Right atrium auricular region (tissue), 2 donors: ENCODE results near the gene NINL. TPM values are rescaled to one million over a fixed set of nuclear protein-coding genes. Genes with fewer than 3 reads are reported as not detected.
A peak's percentile ranks its signal among the peaks of the same experiment; 100 is the strongest.
"Not testable (repeated sequence)": the region's sequence is repeated elsewhere in the genome, so short reads cannot be mapped to it uniquely, and the experiment has no call there.

Experiments
- DNase-seq: peaks from one replicate; pipeline ENCODE4 v3.0.0-alpha.2; 2019; ENCODE audit warnings: low spot score
- H3K27ac ChIP-seq, 2 donors: fragments of 200-600 bp; sonication (generic); 1 replicate in 1 of 2; 2 replicates in 1 of 2; pipeline ENCODE4 v1.5.1; 2016 to 2019
- H3K27me3 ChIP-seq, 2 donors: fragments of 200-600 bp; sonication (generic); one replicate each; pipeline versions ENCODE4 v1.5.1 to v1.6.0; 2017 to 2019
- H3K36me3 ChIP-seq: fragments of 200-600 bp; sonication (generic); one replicate; pipeline ENCODE4 v1.5.1; 2016
- H3K4me1 ChIP-seq, 2 donors: fragments of 200-600 bp; sonication (generic); one replicate each; pipeline versions ENCODE4 v1.5.1 to v1.6.0; 2017 to 2019
- H3K4me3 ChIP-seq, 2 donors: fragments of 200-600 bp; sonication (generic); 1 replicate in 1 of 2; 2 replicates in 1 of 2; pipeline ENCODE4 v1.5.1; 2017 to 2019; ENCODE audit warnings: mild to moderate bottlenecking in 1 of 2, moderate library complexity in 1 of 2
- H3K9me3 ChIP-seq, 2 donors: fragments of 200-600 bp; sonication (generic); one replicate each; pipeline ENCODE4 v1.5.1; 2019
- CTCF ChIP-seq, 2 donors: fragments of 200-600 bp; sonication (generic); IDR thresholded peaks; one replicate each; pipeline ENCODE4 v1.5.1; 2019; ENCODE audit warnings: antibody characterized with exemption in 2 of 2
- total RNA-seq, 2 donors: library from RNA; depleted of rRNA; stranded (reverse); fragments of >200 nt; gene quantifications; one replicate each; pipeline ENCODE4 v1.1.0, GENCODE V29; 2016

The NINL gene
- total RNA-seq, 2 donors from 2014 or later, result 3.7 to 4.8 TPM

GRCh38 chr20:25477014-25477882 lies 108.1 kb downstream of the NINL start:
- H3K27me3 ChIP-seq, result no peaks in the 10 kb centered on the region
- no peak overlapping the region for H3K27ac ChIP-seq
- H3K36me3 ChIP-seq, result peaks cover 3% of the 10 kb centered on the region
- peaks cover 0 to 9% of the 10 kb centered on the region in 2 donors for H3K4me1 ChIP-seq
- H3K4me3 ChIP-seq, result no peak overlapping the region
- TF ChIP-seq CTCF (IDR thresholded peaks at IDR 0.05), result no peak
- H3K9me3 ChIP-seq, result no peaks in the 10 kb centered on the region
- DNase-seq, result no peak

- Histone ChIP-seq H3K36me3 (no peaks in the 10 kb centered on the region), H3K4me3 (no peak overlapping the region), H3K9me3 (no peaks in the 10 kb centered on the region), H3K27me3 (no peaks in the 10 kb centered on the region), H3K27ac (no peak overlapping the region), H3K4me1 (peaks cover 0 to 9% of the 10 kb centered on the region in 2 donors)
- TF ChIP-seq CTCF (IDR thresholded peaks at IDR 0.05), result no peak
- no peak for DNase-seq
Measured at GRCh38 chr20:25476106-25477013, 109.0 kb downstream of the NINL start.

- H3K27ac ChIP-seq, H3K36me3 ChIP-seq, H3K4me1 ChIP-seq, H3K9me3 ChIP-seq, DNase-seq, H3K27me3 ChIP-seq, H3K4me3 ChIP-seq: not testable (repeated sequence)
Measured at GRCh38 chr20:25473297-25473696, 112.0 kb downstream of the NINL start.

- no peak for TF ChIP-seq CTCF (IDR thresholded peaks at IDR 0.05)
- DNase-seq, result no peak
- H3K27me3 ChIP-seq, result no peaks in the 10 kb centered on the region
- H3K27ac ChIP-seq, result no peak overlapping the region
- no peaks in the 10 kb centered on the region for H3K4me1 ChIP-seq
- H3K4me3 ChIP-seq, result no peak overlapping the region
- no peaks in the 10 kb centered on the region for H3K9me3 ChIP-seq
- peaks cover 6% of the 10 kb centered on the region for H3K36me3 ChIP-seq
Measured at GRCh38 chr20:25471020-25471419, 114.3 kb downstream of the NINL start.

- Histone ChIP-seq H3K4me1 (peaks cover 0 to 4% of the 10 kb centered on the region in 2 donors), H3K9me3 (no peaks in the 10 kb centered on the region), H3K27ac (no peak overlapping the region), H3K36me3 (peaks cover 6% of the 10 kb centered on the region), H3K27me3 (no peaks in the 10 kb centered on the region), H3K4me3 (no peak overlapping the region)
- DNase-seq, result no peak
- TF ChIP-seq CTCF (IDR thresholded peaks at IDR 0.05), result peak in 1 of 2 donors; percentile 41
Measured at GRCh38 chr20:25470045-25470444, 115.3 kb downstream of the NINL start.

GRCh38 chr20:25469558-25469957 lies 115.8 kb downstream of the NINL start:
- Histone ChIP-seq H3K4me1 (peaks cover 0 to 7% of the 10 kb centered on the region in 2 donors), H3K27ac (no peak overlapping the region), H3K27me3 (no peaks in the 10 kb centered on the region), H3K4me3 (no peak overlapping the region), H3K9me3 (no peaks in the 10 kb centered on the region), H3K36me3 (peaks cover 6% of the 10 kb centered on the region)
- no peak for DNase-seq
- no peak for TF ChIP-seq CTCF (IDR thresholded peaks at IDR 0.05)
